ENCODE results near the gene ACSS1. TPM values are rescaled to one million over a fixed set of nuclear protein-coding genes. Genes with fewer than 3 reads are reported as not detected.

The ACSS1 gene
- polyA plus RNA-seq, 2 donors = 8.0 to 8.8 TPM

- H3K27ac ChIP-seq (ENCODE audit: low read depth in 2 of 2, low read length in 1 of 2) = no peak overlapping the region
- WGBS, 2 donors = 43 to 57% methylated on average over 4 of the region's 4 CpGs
- peaks cover 0 to 2% of the 10 kb centered on the region in 2 donors for H3K36me3 ChIP-seq (ENCODE audit: control insufficient read depth in 2 of 2, insufficient read depth in 2 of 2, low read length in 1 of 2)
Measured at GRCh38 chr20:25035921-25036320, 22.0 kb downstream of the ACSS1 start.

GRCh38 chr20:25033924-25034300, 24.0 kb downstream of the ACSS1 start:
- 53 to 61% methylated on average over 3 of the region's 3 CpGs for WGBS, 2 donors
- Histone ChIP-seq H3K4me1 (ENCODE audit: control insufficient read depth in 2 of 2, insufficient read depth in 2 of 2, low read length in 1 of 2) (peaks cover 11 to 22% of the 10 kb centered on the region in 2 donors), H3K4me3 (ENCODE audit: low read depth in 1 of 2, low read length in 2 of 2) (no peak overlapping the region), H3K36me3 (ENCODE audit: control insufficient read depth in 2 of 2, insufficient read depth in 2 of 2, low read length in 1 of 2) (peaks cover 0 to 10% of the 10 kb centered on the region in 2 donors), H3K27ac (ENCODE audit: low read depth in 2 of 2, low read length in 1 of 2) (peak overlapping the region in 1 of 2 donors; percentile 44), H3K9me3 (ENCODE audit: control insufficient read depth in 2 of 2, insufficient read depth in 1 of 2, low read depth in 1 of 2, low read length in 1 of 2) (no peaks in the 10 kb centered on the region), H3K27me3 (ENCODE audit: control insufficient read depth in 1 of 2, insufficient read depth in 2 of 2, low read length in 2 of 2) (no peaks in the 10 kb centered on the region)

More at GRCh38 chr20:25035921-25036320, 22.0 kb downstream of the ACSS1 start:
- Histone ChIP-seq H3K4me1 (ENCODE audit: control insufficient read depth in 2 of 2, insufficient read depth in 2 of 2, low read length in 1 of 2) (peaks cover 22 to 32% of the 10 kb centered on the region in 2 donors), H3K27me3 (ENCODE audit: control insufficient read depth in 1 of 2, insufficient read depth in 2 of 2, low read length in 2 of 2) (no peaks in the 10 kb centered on the region), H3K9me3 (ENCODE audit: control insufficient read depth in 2 of 2, insufficient read depth in 1 of 2, low read depth in 1 of 2, low read length in 1 of 2) (no peaks in the 10 kb centered on the region), H3K4me3 (ENCODE audit: low read depth in 1 of 2, low read length in 2 of 2) (no peak overlapping the region)

DNA sequence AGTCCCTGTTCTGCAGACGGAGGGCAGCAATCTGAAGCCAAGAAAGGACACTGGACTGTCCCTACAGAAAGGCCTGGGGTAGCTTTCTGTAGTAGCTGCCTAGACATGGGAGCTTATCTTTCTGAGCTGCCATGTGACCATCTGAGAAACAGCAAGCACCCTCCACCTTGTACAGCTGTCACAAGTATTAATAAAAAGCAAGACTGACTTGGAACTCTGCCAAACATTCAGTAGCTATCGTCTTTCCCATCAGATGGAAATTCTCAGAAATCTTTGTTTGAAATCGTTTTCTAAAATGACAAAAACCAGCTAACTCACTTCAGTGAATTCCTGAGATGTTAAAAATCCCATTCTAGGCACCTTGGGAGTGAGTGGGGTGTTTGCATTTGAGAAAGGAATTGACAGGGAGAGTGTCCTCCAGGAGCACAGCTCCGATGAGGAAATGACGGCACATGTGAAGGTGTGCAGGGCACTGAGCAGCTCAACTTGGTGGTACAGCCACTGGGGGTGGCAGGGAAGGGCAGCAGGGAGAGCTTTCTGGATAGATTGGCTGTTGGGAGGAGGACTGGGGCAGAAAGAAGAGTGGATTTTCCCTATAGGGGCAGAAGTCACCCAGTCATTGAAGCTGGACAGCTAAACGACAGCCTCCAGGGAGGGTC, 24.5 kb downstream of the ACSS1 start:
- peaks cover 9 to 18% of the 10 kb centered on the region in 2 donors for H3K4me1 ChIP-seq (ENCODE audit: control insufficient read depth in 2 of 2, insufficient read depth in 2 of 2, low read length in 1 of 2)
- no peaks in the 10 kb centered on the region for H3K27me3 ChIP-seq (ENCODE audit: control insufficient read depth in 1 of 2, insufficient read depth in 2 of 2, low read length in 2 of 2)
- 47 to 56% methylated on average over 6 of the region's 6 CpGs for WGBS, 2 donors
- peak overlapping the region; percentile 30 to 44 for H3K27ac ChIP-seq (ENCODE audit: low read depth in 2 of 2, low read length in 1 of 2)
- peaks cover 0 to 10% of the 10 kb centered on the region in 2 donors for H3K36me3 ChIP-seq (ENCODE audit: control insufficient read depth in 2 of 2, insufficient read depth in 2 of 2, low read length in 1 of 2)
- H3K4me3 ChIP-seq (ENCODE audit: low read depth in 1 of 2, low read length in 2 of 2) = no peak overlapping the region
- H3K9me3 ChIP-seq (ENCODE audit: control insufficient read depth in 2 of 2, insufficient read depth in 1 of 2, low read depth in 1 of 2, low read length in 1 of 2) = no peaks in the 10 kb centered on the region

DNA sequence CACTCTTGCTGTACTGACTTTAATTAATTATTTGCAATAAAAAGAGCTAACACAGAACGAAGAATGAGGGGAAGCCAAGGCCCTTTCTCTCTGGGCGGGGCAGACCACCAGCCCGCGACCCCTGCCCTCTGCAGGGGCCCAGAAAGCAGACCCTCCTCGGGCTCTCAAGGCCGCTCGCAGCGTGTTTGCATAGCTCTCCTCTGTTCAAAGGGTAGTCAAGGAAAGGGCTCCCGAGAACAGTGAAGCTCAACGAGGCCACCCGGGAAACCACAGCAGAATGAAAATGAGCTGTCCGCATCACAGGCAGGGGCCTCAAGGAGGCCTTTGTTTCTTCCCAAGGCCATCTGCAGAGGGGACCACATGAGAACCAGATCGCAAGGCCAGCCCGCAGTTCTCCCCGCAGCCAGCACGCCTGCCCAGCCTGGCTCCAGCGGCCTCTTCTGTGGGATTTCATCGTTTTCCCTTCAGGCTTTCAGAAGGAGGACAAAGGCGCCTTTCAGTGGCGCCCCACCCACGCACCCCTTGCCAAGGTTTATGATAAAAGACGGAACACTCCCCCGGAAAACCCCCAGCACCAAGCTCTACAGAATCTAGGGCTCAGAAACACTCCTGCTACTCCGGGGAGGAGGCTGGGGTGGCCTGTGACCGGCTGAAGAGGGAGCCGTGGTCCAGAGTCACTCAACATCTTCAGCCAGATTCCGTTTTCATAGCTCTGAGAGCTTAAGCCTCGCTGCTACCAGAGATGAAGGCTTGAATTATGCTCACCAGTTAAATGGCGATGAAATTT, 25.3 kb downstream of the ACSS1 start:
- Histone ChIP-seq H3K27me3 (ENCODE audit: control insufficient read depth in 1 of 2, insufficient read depth in 2 of 2, low read length in 2 of 2) (no peaks in the 10 kb centered on the region), H3K4me3 (ENCODE audit: low read depth in 1 of 2, low read length in 2 of 2) (no peak overlapping the region)
- WGBS, 2 donors = 41 to 45% methylated on average over 29 of the region's 29 CpGs

GRCh38 chr20:25032065-25032477, 25.9 kb downstream of the ACSS1 start:
- peaks cover 8 to 10% of the 10 kb centered on the region in 2 donors for H3K4me1 ChIP-seq (ENCODE audit: control insufficient read depth in 2 of 2, insufficient read depth in 2 of 2, low read length in 1 of 2)
- WGBS, 2 donors = 91 to 95% methylated on average over 16 of the region's 16 CpGs
- H3K27ac ChIP-seq (ENCODE audit: low read depth in 2 of 2, low read length in 1 of 2) = no peak overlapping the region
- peaks cover 0 to 10% of the 10 kb centered on the region in 2 donors for H3K36me3 ChIP-seq (ENCODE audit: control insufficient read depth in 2 of 2, insufficient read depth in 2 of 2, low read length in 1 of 2)
- H3K27me3 ChIP-seq (ENCODE audit: control insufficient read depth in 1 of 2, insufficient read depth in 2 of 2, low read length in 2 of 2) = no peaks in the 10 kb centered on the region
- no peaks in the 10 kb centered on the region for H3K9me3 ChIP-seq (ENCODE audit: control insufficient read depth in 2 of 2, insufficient read depth in 1 of 2, low read depth in 1 of 2, low read length in 1 of 2)
- H3K4me3 ChIP-seq (ENCODE audit: low read depth in 1 of 2, low read length in 2 of 2) = no peak overlapping the region

More for the DNA sequence above, 25.3 kb downstream of the ACSS1 start:
- peaks cover 0 to 10% of the 10 kb centered on the region in 2 donors for H3K36me3 ChIP-seq (ENCODE audit: control insufficient read depth in 2 of 2, insufficient read depth in 2 of 2, low read length in 1 of 2)
- peak overlapping the region; percentile 22 to 30 for H3K27ac ChIP-seq (ENCODE audit: low read depth in 2 of 2, low read length in 1 of 2)
- H3K4me1 ChIP-seq (ENCODE audit: control insufficient read depth in 2 of 2, insufficient read depth in 2 of 2, low read length in 1 of 2) = peaks cover 9 to 14% of the 10 kb centered on the region in 2 donors
- no peaks in the 10 kb centered on the region for H3K9me3 ChIP-seq (ENCODE audit: control insufficient read depth in 2 of 2, insufficient read depth in 1 of 2, low read depth in 1 of 2, low read length in 1 of 2)

DNA sequence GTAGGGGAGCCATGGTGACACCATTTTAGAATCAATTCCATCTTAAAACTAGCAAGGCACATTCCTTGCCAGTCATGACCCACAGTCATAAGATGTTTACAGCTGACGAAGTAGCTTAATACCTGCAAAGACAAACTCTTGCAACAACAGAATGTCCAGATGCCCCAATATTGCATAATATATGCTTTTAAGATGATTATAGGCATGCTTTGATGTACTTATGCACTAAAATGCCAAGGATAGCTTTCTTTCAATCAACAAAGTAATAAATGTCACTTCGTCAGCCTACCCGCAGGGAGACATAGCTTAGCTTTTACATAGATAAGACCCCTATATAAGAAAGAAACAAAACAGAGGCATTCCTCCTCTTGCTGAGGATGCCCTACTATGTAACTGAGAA, 26.7 kb downstream of the ACSS1 start:
- H3K36me3 ChIP-seq (ENCODE audit: control insufficient read depth in 2 of 2, insufficient read depth in 2 of 2, low read length in 1 of 2) = peaks cover 0 to 11% of the 10 kb centered on the region in 2 donors
- H3K27ac ChIP-seq (ENCODE audit: low read depth in 2 of 2, low read length in 1 of 2) = no peak overlapping the region
- H3K27me3 ChIP-seq (ENCODE audit: control insufficient read depth in 1 of 2, insufficient read depth in 2 of 2, low read length in 2 of 2) = no peaks in the 10 kb centered on the region
- H3K4me1 ChIP-seq (ENCODE audit: control insufficient read depth in 2 of 2, insufficient read depth in 2 of 2, low read length in 1 of 2) = peaks cover 7 to 11% of the 10 kb centered on the region in 2 donors
- H3K9me3 ChIP-seq (ENCODE audit: control insufficient read depth in 2 of 2, insufficient read depth in 1 of 2, low read depth in 1 of 2, low read length in 1 of 2) = no peaks in the 10 kb centered on the region
- 78 to 95% methylated on average over 3 of the region's 3 CpGs for WGBS, 2 donors
- no peak overlapping the region for H3K4me3 ChIP-seq (ENCODE audit: low read depth in 1 of 2, low read length in 2 of 2)

DNA sequence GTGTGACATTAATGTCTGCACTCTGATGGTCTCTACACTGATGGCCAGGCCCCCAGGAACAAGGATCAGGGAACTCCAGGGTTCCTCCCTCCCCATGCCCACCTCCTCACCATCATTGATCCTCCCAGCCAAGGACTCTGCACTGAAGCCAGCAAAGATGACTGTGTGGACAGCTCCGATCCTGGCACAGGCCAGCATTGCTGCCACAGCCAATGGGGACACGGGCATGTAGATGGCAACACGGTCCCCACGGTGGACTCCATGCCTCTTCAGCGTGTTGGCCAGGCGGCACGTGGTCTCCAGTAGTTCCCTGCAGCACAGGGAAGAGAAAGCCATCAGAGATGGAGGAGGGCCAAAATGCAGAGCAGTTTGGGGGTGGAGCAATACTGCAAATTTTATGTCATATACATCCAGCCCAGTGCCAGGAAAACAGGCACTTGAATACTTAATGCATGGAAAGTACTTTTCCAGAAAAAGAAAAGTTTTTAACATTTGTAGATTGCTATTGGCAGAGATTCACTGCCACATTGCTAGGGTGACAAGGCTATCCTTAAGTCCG, 27.2 kb downstream of the ACSS1 start:
- H3K27me3 ChIP-seq (ENCODE audit: control insufficient read depth in 1 of 2, insufficient read depth in 2 of 2, low read length in 2 of 2) = no peaks in the 10 kb centered on the region
- no peak overlapping the region for H3K4me3 ChIP-seq (ENCODE audit: low read depth in 1 of 2, low read length in 2 of 2)
- peaks cover 7 to 12% of the 10 kb centered on the region in 2 donors for H3K4me1 ChIP-seq (ENCODE audit: control insufficient read depth in 2 of 2, insufficient read depth in 2 of 2, low read length in 1 of 2)
- H3K36me3 ChIP-seq (ENCODE audit: control insufficient read depth in 2 of 2, insufficient read depth in 2 of 2, low read length in 1 of 2) = peaks cover 0 to 15% of the 10 kb centered on the region in 2 donors
- WGBS, 2 donors = 88 to 94% methylated on average over 8 of the region's 8 CpGs
- no peak overlapping the region for H3K27ac ChIP-seq (ENCODE audit: low read depth in 2 of 2, low read length in 1 of 2)
- no peaks in the 10 kb centered on the region for H3K9me3 ChIP-seq (ENCODE audit: control insufficient read depth in 2 of 2, insufficient read depth in 1 of 2, low read depth in 1 of 2, low read length in 1 of 2)

GRCh38 chr20:25030007-25030648, 27.8 kb downstream of the ACSS1 start:
- Histone ChIP-seq H3K36me3 (ENCODE audit: control insufficient read depth in 2 of 2, insufficient read depth in 2 of 2, low read length in 1 of 2) (peaks cover 0 to 15% of the 10 kb centered on the region in 2 donors), H3K4me1 (ENCODE audit: control insufficient read depth in 2 of 2, insufficient read depth in 2 of 2, low read length in 1 of 2) (peaks cover 7 to 12% of the 10 kb centered on the region in 2 donors)

DNA sequence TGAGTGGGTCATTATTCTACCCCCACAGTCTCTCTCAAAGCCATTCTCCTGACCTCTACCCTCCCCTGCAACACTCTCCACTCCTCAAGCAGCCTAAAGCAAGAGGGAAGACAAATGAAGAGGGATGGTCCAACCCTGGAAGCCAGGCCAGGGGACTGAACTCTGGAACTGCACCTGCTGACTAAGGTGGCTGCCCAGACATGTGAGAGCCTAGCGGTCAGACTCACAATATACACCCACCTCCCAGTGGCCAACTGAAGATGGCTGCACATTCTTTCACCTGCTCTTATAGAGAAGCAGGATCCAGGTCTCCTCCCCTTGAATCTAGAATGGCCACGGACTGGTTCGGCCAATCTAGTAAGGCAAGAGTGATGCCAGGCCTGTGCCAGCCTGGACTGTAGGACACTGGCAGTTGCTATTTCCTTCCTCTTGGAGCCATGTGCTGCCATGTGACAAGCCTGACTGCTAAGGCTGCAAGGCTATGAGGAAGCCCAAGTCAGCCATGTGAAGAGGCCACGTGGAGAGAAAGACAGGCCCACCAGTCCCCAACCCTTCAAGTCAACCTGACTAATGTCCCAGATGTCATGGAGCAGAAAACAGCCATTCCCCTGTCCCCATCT, 31.8 kb downstream of the ACSS1 start:
- H3K27me3 ChIP-seq (ENCODE audit: control insufficient read depth in 1 of 2, insufficient read depth in 2 of 2, low read length in 2 of 2) = no peaks in the 10 kb centered on the region
- H3K27ac ChIP-seq (ENCODE audit: low read depth in 2 of 2, low read length in 1 of 2) = no peak overlapping the region
- peaks cover 0 to 17% of the 10 kb centered on the region in 2 donors for H3K36me3 ChIP-seq (ENCODE audit: control insufficient read depth in 2 of 2, insufficient read depth in 2 of 2, low read length in 1 of 2)
- H3K4me1 ChIP-seq (ENCODE audit: control insufficient read depth in 2 of 2, insufficient read depth in 2 of 2, low read length in 1 of 2) = peaks cover 9 to 18% of the 10 kb centered on the region in 2 donors
- WGBS, 2 donors = 90 to 94% methylated on average over 4 of the region's 4 CpGs
- no peak overlapping the region for H3K4me3 ChIP-seq (ENCODE audit: low read depth in 1 of 2, low read length in 2 of 2)
- no peaks in the 10 kb centered on the region for H3K9me3 ChIP-seq (ENCODE audit: control insufficient read depth in 2 of 2, insufficient read depth in 1 of 2, low read depth in 1 of 2, low read length in 1 of 2)

More at GRCh38 chr20:25030007-25030648, 27.8 kb downstream of the ACSS1 start:
- no peak overlapping the region for H3K4me3 ChIP-seq (ENCODE audit: low read depth in 1 of 2, low read length in 2 of 2)
- no peak overlapping the region for H3K27ac ChIP-seq (ENCODE audit: low read depth in 2 of 2, low read length in 1 of 2)
- H3K9me3 ChIP-seq (ENCODE audit: control insufficient read depth in 2 of 2, insufficient read depth in 1 of 2, low read depth in 1 of 2, low read length in 1 of 2) = no peaks in the 10 kb centered on the region
- H3K27me3 ChIP-seq (ENCODE audit: control insufficient read depth in 1 of 2, insufficient read depth in 2 of 2, low read length in 2 of 2) = no peaks in the 10 kb centered on the region
- 96 to 97% methylated on average over 5 of the region's 5 CpGs for WGBS, 2 donors

Measured in esophagus (tissue), 2 donors.